ENCODE results near the gene KCTD16. TPM values are rescaled to one million over a fixed set of nuclear protein-coding genes. Genes with fewer than 3 reads are reported as not detected.

KCTD16 gene
- polyA plus RNA-seq, 5 donors = 0.24 to 0.65 (median 0.39) TPM

DNA sequence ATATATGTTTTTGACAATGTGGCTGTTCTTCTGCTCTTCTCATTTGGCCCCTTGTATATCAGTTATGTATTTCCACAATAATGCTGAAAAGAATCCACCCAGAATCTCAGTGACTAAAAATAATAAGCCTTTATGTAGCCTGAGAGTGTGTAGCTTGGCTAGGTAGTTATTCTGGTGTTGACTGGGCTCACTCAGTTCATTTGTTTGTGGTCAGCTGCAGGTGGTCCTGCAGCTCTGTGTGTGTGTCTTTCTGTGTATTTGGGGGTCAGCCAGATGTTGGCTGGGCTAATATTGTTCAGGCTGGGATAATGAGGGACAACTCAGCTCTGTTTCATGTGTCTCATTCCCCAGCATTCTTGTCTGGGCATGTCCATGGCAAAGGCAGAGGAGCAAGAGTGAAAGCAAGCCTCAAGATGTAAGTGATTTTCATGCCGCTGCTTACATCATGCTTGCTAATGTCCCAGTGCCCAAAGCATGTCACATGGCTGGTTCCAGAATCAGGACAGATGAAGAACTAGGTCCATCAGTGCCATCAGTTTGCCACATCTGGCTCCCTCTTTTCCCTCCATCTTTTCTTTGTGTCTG is 162.8 kb downstream of the KCTD16 start:
- no peak for DNase-seq

DNA sequence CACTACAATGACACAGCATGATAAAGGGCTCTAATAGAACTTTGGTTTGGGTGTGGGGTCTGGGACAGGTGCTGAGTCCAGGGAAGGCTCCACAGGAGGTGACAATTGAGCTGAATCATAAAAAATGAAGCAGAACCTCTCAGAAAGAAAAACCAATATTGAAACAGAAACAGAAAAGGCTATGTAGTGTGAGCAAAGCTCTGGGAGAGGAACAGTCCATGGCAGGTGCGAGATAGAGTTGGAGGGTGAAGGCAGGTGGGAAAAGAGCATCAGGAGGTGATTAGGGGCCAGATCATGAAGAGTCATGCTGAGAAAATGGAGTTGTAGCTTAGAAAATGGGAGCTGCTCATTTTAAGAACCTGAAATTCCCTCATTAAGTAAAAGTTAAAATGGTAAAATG is 164.9 kb downstream of the KCTD16 start:
- no peak for DNase-seq

- no peak for DNase-seq
Measured at GRCh38 chr5:144336191-144336961, 165.7 kb downstream of the KCTD16 start.

DNA sequence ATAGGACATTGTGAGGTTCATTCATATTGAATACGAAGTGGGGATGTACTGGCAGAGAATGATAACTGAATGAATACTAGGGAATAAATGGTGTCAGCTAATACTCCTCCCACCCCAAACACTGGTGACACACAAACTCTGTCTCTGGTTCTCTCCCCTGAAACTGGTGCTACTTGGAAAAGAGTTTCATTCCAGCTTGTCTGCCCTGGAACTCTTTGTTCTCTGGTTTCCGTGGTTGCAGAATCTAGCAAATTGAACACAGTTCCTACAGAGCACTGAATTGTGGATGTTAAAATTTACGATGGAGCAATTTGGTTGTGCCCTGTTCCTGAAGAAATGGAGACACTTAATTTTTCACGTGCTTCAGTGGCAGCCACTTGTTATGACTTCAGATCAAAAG is 181.7 kb downstream of the KCTD16 start:
- no peak for DNase-seq

DNA sequence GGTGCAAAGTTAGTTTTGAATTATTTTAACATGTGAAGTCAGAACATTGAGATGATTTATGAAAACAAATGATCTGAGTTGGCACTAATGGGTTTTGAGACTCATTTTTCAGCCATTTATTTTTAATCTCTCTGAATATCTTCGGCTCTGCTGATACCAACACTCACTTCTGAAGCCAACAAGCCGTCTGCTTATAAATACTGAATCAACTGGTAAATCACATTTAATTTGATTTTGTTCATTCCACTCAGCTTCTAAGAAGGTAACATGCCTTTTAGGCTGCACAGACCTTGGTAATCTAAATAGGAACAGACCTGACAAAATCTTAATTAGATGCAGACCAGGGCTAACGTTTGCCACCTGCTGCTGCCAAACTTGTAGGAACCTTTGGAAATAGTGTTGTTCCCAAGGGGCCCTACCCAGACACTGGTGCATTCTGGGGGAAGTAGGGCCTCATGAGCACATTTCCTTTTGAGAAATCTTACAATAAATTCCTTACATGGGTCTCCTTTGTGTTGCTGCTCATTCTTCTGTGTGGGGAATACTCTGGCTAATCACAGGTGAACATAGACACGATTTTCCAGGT is 182.2 kb downstream of the KCTD16 start:
- no peak for DNase-seq

DNA sequence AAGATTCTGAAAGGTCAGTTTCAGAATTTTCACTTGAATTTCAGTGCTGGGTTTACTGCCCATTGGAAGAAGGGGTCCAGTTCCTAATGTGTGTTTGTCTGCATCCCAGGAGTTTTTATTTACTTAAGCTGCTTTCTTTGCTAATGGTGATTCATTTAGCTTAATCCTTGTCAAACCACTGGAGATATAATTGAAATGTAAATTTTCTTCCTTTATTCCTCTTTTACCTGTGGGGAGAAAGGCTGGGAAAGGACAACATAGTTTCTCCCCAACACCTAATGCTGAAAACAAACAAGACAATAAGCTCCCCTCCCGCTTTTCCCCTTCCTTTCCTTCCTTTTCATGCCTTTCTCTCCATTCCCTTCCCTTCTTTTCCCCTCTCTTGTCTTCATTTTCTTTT is 185.8 kb downstream of the KCTD16 start:
- no peak for DNase-seq

DNA sequence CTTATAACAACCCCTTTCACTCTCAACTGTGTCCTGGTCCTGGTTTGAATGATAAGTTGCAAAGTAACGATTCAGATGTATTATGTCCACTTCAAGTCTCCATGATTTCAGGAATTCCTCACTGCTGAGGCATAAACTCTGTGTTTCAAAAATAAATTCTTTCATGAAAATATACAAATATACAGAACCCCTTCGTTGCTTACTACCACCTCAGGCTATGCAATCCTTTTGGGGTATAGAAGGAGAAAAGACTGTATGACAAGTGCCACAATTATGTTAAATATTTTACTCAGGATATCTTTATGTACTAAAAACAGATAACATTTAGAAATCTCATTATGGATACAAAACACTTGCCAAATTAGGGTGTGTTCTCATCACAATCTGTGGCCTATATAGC is 190.7 kb downstream of the KCTD16 start:
- no peak for DNase-seq

- DNase-seq = no peak
Measured at GRCh38 chr5:144365885-144366284, 195.2 kb downstream of the KCTD16 start.

DNA sequence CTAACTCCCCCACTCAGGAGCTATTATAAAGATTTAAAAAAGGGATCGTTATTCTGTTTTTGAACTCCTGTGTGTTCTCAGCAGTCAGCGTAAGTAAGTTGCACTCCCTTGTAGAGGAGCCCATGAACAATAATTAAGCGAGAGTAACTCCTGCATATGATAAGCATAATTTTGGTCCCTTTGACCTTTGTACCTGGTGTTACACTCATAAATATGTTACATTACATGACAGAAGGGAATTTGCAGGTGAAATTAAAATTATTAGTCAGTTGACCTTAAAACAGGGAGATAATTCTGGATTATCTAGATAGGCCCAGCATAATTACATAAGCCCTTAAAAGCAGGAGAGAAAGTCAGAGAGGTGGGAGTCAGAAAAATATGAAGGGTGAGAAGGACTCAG is 197.3 kb downstream of the KCTD16 start:
- no peak for DNase-seq

DNA sequence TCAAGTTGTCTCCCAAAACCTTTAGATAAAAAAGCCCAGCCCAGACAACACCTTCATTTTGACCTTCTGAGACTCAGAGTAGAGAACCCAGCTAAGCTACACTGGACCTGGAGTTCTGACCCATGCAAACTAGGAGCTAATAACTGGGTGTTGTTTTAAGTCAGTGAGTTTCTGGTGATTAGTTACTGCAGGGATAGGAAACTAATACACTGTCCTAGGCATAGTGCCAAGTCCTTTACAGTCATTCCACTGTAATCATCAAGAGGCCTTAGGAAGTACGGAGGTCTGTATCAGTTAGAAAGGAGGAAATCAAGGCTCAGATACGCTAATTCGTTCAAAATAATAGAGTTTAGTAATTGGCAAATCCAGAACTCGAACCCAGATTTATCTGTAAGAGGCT is 197.9 kb downstream of the KCTD16 start:
- no peak for DNase-seq

DNA sequence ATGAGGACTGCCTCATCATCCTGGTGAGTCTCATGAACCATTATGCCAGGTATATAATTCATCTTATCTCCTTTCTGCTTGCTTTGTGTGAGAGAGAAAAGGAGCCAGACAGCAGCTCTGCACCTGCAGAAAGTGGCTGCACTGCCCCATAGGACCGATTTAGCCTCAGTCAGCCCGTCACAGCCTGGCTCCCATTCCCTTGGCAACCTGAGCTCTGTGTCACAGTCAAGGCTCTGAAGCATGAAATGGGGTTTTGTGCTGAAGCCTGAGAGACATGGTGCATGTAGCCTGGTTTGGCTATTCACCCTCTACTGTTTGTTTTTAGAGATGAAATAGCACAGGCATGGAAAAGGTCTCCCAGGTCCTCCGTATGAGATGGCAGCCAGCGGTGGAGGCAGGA is 198.3 kb downstream of the KCTD16 start:
- no peak for DNase-seq

- no peak for DNase-seq
Measured at GRCh38 chr5:144370273-144370672, 199.6 kb downstream of the KCTD16 start.

GRCh38 chr5:144374637-144375036 is 204.0 kb downstream of the KCTD16 start:
- no peak for DNase-seq

DNA sequence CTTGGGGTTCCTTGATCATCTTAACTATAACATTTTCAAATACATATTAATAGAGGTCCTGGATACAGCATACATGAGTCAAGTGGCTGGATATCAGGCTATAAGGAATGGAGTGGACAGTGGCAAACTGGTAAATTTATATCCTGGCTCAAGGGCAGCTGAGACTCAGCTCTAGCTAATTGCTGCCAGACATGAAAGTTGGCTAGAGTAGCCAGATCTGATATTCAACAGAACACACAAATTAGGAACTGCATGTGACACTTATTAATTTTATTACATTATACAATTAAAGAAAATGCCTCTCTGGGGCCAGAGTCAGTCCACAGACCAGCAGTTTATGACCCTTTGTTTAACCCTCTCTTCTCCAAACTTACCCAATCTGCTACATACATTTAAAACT is 206.5 kb downstream of the KCTD16 start:
- DNase-seq = no peak

GRCh38 chr5:144378681-144379080 is 208.0 kb downstream of the KCTD16 start:
- no peak for DNase-seq

- no peak for DNase-seq
Measured at GRCh38 chr5:144385597-144385996, 214.9 kb downstream of the KCTD16 start.

- DNase-seq = no peak
Measured at GRCh38 chr5:144386315-144386714, 215.6 kb downstream of the KCTD16 start.

DNA sequence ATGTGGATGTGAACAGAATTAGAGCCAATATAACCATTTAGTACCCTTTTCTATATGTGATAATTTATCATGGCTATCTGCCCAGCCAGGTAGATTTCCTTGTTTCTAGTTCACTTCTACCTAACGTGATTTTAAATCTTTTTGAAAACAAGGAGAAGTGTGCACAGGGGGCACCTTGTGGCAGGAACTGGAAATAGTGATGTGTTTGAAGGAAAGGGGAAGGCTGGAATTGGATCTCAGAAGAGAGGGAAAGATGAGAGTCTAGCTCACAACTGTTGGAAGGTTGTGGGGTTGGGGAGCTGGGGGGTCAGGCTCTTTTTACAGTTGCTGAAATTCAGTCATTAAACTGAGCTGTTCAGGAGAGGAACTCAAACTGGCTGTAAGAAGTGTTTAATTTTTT is 219.5 kb downstream of the KCTD16 start:
- no peak for DNase-seq

DNA sequence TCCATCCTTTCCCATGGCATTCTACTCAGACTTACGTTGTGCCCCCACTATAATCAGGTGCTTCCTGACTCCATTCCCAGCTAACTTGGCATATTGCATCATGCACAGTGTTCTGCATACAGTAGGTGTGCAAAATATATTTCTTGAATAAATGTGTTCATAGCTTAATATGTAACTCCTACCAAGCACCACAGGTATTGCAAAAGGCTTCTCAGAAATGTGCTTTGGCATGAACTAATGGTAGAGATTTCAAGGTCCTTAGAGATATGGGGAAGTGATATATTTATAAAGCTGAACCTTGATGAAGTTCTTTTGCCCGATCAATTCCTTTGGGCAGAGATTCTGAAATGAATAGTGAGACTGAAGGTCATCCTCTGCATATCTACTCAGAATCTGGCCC is 220.4 kb downstream of the KCTD16 start:
- no peak for DNase-seq

- no peak for DNase-seq
Measured at GRCh38 chr5:144393641-144394435, 223.2 kb downstream of the KCTD16 start.

DNA sequence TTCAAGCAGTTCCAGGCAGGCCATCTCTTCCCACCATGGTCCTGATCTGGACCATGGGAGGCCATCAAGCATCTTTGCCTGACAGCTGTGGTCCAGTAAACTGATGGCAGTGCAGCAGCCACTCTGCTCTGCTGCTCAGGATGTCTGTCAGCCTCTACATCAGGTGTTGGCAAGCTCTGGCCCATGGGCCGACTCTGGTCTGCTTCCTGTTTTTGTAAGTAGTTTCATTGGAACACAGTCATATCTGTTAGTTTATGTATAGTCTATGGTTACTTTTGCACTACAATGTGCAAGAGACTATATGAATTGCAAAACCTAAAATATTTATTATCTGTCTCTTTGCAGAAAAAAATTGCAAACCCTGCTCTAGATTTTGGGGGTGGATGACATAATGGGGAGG is 225.0 kb downstream of the KCTD16 start:
- DNase-seq = no peak

DNA sequence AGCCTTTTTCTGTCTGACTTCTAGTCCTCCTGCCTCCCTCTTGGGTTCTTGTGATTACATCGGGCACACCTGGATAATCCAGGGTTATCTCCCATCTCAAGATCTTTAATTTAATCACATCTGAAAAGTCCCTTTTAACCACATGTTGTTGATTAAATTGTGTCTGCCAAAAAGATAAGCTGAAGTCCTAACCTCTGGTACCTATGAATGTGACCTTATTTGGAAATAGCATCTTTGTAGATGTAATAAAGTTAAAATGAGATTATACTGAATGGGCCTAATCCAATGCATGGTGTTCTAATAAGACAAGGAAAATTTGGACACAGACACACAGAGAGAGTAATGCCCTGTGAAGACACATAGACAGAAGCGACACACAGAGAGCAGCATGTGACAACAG is 232.4 kb downstream of the KCTD16 start:
- DNase-seq = no peak
